NCI-H1694 treated with DMSO at 0.1 percent for 48 hours (cell line): ENCODE data around the gene ABCA13.

ENCODE experiments used
- DNase-seq: peaks from one replicate; lab custom pipeline; 2025; lab: John Stamatoyannopoulos, UW

The ABCA13 gene

DNA sequence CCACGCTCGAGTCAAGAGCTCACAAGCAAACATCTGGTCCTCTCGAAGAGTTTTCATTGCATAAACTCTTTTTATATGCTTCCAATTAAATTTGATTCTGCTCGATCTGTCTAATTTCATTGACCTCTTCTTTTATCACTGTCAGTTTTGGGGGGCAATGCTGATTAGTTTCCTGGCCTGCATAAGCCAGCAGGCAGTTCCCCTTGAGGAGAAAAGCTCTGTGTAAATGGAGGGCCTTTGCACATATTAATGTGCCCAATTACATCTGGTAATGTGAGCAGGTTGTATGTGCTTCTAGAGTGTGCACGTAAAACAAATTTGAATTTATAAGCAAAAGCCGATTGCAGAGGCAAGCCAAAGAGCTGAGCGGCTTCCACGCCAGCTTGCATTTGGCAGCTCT is 210.3 kb downstream of the ABCA13 start:
- DNase-seq, result no peak

DNA sequence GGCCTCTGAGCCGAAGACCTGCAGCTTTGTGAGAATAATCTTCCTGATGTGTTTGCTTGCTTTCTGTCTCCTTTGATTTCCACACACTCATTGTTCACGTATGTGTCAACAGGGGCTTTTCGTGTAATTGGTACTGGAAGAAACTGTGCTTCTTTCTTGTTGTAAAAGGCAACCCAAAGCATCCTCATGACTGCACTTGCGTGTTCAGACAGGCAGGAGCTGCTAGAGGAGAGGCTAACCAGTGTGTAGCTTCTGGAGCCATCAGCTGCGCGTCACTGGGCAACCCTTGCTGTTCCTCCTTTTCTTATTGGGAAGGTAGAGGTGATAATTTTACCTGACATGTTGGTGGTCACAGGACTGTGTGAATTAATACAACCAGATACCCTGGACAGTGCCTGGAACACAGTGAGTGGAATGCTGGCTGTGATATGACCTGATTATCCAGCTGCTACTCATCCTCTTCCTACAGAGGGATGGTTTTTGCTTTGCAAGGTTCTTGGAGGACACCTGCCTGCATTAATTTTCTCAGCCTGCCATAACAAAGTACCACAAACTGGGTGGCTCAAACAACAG is 213.0 kb downstream of the ABCA13 start:
- DNase-seq, result no peak

- no peak for DNase-seq
Measured at GRCh38 chr7:48387932-48388331, 216.7 kb downstream of the ABCA13 start.

DNA sequence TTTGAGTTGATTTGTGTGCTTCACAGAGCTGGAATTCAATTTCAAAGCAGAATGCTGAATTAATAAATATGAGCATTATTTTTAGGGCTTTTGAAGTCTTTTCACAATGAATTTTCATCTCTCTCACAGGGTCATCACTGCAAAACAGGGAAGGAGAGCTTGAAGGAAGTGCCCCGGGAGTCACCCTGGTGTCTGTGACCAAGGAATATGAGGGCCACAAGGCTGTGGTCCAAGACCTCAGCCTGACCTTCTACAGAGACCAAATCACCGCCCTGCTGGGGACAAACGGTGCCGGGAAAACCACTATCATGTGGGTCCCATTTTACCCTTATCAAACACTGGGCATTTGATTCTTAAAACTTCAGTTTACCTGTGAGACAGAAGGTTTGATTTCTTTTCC is 217.7 kb downstream of the ABCA13 start:
- DNase-seq, result no peak

DNA sequence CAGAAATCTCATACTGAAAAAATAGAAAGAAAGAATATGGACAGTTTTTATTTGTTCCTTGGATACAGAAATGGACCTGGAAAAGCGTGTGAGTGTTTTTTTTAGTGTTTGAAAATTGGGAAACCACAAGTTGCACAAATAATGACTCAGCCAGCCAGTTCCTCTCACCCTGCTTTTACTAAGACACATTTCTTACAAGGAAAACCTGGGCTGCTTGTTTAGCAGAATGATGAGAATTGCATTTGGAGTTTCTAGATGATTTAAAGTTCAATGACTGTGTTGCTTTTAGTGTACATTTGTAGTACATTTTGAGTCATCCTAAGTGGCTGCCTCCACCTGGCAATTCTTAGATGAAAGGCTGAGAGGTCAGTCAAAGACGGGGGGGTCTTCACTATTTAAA is 218.7 kb downstream of the ABCA13 start:
- no peak for DNase-seq

DNA sequence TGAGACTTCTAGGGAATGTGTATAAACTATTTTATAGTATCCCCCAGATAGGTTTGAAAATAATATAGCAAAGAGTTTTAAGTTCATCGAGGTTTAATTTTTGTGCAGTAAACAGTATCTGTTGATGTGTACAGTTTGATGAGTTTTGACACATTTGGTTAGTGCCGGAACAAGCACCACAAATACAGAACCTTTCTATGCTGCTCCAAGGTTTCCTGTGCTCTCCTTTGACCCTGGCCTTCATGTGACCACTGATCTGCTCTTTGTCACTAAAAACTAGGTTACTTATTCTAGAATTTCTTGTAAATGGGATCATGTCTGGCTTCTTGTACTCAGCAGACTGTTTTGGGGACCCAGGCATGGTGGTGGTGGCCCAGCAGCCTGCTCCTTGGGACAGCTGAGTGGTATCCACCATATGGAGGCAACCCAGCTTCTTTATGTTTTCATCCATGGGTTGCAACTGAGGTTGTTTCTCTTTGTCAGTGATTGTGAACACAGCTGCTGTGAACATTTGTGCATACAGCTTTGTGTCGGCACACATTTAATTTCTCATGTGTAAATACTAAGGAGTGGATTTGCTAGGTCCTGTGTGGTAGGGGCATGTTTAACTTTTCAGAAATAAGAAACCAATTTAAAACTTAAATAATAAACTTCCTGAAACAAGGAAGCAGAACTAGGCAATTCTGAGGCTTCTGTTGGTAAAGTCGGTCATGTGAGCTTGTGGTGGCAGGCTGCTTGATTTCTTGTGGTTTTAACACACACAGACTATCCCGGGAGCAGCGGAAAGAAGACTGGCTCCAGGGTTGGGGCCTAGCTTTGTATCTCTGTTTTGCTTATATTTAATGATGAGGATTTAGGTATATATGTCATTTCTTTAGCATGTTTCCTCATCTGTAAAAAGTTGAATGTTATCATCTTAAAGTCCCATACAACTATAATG is 219.4 kb downstream of the ABCA13 start:
- no peak for DNase-seq

GRCh38 chr7:48398191-48398590 is 226.9 kb downstream of the ABCA13 start:
- no peak for DNase-seq

DNA sequence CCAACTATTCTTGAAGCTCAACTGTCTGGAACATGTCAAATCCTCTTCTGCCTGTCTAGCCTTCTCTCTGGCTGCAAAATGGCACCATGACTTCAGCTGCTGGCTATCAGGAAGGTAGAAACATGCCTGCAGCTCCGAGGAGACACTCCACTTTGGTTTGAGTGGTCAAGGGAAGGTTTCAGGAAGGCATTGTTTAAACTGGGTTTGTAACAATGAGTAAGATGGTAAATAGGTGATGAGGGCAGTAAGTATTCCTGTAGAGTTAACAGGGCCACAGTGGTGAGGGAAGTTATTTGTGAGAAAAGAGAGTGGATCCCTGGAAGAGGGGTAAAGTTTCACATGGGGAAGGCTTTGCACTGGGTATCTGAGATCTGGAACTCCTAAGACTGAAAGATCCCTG is 231.5 kb downstream of the ABCA13 start:
- DNase-seq, result no peak

GRCh38 chr7:48408731-48409130 is 237.5 kb downstream of the ABCA13 start:
- DNase-seq, result no peak

DNA sequence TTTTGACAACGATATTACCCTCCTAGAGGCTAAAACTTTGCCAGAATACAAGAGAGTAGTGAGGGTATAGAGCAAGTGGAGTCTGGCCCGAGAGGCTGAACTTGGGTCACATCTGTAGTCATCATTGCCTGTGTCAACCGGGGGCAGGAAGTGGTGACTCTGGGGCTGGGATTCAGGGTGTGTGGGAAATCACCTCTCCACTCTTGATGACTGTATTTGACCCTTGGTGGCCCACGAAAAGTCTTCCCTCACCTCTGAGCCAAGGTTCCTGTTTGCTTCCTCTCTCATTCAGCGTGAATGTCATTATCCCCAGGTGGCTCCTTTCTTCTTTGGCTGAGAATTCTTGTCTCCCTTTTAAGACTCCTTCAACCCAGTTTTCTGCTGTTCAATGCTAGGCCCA is 240.4 kb downstream of the ABCA13 start:
- DNase-seq, result no peak

GRCh38 chr7:48414011-48414732 is 242.9 kb downstream of the ABCA13 start:
- no peak for DNase-seq

GRCh38 chr7:48416327-48416908 is 245.2 kb downstream of the ABCA13 start:
- DNase-seq, result no peak

DNA sequence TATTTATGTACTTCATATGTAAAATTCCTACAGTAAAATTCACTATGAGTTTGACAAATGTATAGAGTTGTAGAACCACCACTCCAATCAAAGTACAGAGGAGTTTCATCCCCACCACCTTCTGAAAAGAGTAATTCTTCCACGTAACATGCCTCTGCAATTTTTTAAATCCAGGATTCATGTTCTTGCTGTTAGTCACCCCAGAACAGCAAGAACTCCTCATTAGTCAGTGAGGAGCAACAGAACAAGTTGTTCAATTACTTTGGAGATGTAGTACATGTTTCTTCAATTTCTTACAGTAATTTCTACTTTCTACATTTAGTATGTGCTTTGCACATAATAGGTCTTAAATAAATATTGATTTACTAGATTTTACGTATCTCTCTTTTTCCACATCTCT is 248.1 kb downstream of the ABCA13 start:
- no peak for DNase-seq

DNA sequence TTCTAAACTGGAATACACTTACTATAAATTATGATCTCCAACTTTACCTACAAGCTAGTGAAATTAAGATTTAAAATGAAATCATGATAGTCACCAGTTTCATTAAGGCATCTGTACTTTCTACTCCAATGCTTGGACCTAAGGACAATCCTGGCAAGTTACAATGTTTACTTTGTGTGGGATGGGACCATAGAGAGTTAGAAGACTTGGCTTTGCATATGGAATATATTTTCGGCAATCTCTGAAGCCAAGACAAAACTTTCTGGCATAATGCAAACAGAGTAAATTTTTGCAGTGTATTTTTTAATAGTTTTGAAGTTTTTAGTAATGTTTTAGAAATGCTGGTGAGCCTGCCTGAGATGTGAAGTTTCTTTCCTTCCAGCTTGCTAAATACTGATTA is 248.9 kb downstream of the ABCA13 start:
- DNase-seq, result no peak

GRCh38 chr7:48421357-48421756 is 250.1 kb downstream of the ABCA13 start:
- no peak for DNase-seq

DNA sequence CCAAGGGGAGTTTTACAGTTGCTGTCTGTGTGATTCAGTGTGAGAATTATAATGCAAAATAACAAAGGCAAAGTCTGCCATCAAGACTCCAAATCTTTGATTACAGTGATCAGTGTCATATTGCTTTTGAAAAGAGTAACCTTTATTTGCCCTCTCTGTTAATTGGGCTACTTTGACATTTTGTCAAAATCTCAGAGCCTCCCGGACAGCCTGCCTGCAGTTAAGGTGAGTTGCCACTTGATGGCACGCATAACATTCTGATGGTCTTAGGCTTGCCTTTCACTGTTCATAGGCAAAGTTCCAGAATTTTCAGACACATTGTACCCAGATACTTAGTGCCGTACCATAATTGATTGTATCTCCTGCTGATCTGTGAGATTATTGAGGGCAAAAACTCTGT is 253.5 kb downstream of the ABCA13 start:
- DNase-seq, result no peak

DNA sequence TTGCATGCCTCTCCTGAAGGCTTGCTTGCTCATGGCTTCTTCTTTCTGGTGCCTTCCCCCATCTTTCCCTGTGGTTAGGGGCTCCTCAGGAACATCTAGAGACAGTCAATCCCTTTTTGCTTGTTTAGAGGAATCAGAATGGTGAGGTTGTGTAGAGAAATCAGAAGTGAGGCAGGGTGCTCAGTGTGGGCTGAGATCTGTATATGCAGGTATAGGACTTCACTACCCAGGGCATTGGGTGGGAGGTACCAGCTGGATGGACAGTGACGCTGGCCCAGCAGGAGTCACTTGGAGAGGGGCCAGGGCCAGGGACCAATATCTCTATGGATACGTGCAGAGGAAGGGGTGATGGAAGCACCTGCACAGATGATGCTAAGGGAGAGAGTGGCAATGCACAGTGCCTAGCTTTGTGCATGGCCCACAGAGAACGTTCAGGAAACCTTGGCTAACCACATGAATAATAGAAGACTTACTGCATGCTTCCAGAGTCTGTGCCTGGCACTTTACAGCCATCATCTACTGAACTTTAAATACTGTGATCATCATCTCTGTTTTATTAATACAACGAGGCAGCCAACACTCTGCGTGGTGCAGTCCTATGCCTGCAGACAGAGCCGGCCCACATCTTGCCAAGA is 255.2 kb downstream of the ABCA13 start:
- DNase-seq, result no peak

DNA sequence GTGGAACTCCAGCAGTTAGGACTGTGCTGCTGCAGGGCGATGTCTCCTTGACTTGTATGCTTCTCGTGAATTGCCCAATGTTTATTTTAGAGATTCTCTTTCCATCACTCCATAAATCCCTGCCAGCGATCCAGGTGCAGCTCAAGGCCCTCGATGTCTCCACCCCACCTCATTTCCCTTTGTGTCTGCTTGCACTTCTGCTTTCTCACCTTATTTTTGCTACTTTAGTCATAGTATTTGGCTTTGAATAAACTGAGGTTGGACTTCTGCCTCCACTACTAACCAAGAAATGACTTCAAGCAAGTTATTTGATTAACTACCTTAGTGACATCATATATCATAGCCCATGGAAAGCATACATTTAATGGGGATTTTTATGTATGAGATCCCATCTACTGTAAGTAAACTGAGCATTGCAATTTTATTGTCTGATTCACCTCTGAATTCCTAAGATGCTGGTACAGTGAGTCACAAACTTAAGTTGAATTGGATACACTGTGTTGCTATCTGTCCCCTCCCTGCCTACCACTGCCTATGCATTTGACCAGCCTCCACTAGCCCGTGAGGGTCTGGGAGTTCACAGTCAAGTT is 255.8 kb downstream of the ABCA13 start:
- DNase-seq, result no peak

GRCh38 chr7:48427671-48428070 is 256.4 kb downstream of the ABCA13 start:
- DNase-seq, result no peak

DNA sequence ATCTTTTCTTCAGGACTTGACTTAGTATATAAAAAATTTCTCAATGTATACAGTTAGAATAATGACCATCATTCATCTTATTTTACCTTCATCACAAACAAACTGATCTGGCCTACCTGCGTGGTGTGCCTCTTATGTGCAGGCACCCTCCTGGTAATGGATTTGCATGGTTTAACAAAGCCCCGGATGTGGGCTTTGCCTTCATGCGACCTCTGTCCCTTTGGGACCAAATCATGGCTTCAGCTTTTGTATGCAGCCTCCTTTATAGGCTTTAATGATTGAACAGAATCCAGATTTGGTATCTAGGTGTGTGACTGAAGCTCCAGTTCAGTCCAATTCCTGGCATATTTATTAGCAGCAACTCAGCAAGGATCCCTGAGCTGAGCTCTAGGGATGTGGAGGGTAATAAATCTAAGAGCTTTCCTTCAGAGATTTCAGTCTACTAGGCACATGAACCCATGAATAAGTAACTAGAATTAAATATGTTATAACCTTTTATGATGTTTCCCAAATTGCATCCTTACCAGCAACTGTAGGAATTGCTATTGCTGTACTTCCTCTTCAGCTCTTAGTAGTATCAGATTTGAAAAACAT is 256.9 kb downstream of the ABCA13 start:
- DNase-seq, result no peak

DNA sequence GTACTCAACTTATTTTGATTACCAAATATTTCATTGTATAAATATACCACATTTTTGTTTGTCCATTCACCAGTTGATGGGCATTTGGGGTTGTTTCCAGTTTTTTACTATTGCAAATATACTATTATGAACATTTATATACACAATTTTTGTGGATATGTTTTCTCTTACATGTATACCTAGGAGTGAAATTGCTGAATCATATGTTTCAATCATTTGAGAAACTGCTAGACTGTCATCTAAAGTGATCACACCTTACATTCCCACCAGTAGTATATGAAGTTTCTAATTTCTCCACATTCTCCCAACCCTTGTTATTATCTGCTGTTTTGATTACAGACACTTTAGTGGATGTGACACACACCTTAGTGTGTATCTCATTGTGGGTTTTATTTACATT is 257.9 kb downstream of the ABCA13 start:
- no peak for DNase-seq
